GM12878 (cell line): Measurements from ENCODE around the gene GPC5. TPM values are rescaled to one million over a fixed set of nuclear protein-coding genes. Genes with fewer than 3 reads are reported as not detected.
A peak's percentile ranks its signal among the peaks of the same experiment; 100 is the strongest.

Source experiments
- ATAC-seq: fragments of 200-7000 bp; cut with Tn5 transposase; 3 replicates; pipeline ENCODE4 v1.9.1; 2020; ENCODE audit warnings: mild to moderate bottlenecking, moderate library complexity
- BruUV-seq: library from RNA; stranded (reverse); fragments of 400-500 nt; replicated peaks from 2 replicates; lab custom pipeline; 2021; lab: Mats Ljungman, UMichigan
- CTCF ChIA-PET: fragments of 300-600 bp; sonication (Branson Sonifier 250); formaldehyde crosslinking; extraction: SDS; loops from one replicate; lab custom pipeline; 2021; ENCODE audit warnings: inconsistent platforms; lab: Yijun Ruan, JAX
- POLR2A ChIA-PET: fragments of 350-600 bp; formaldehyde crosslinking; extraction: SDS; loops from one replicate; lab custom pipeline; 2021; ENCODE audit warnings: inconsistent platforms; lab: Charles Lee
- RAD21 ChIA-PET: fragments of 300-600 bp; sonication (Branson Sonifier 250); formaldehyde crosslinking; loops from one replicate; lab custom pipeline; 2023; ENCODE audit warnings: antibody characterized with exemption; ENCODE audit not compliant: unreplicated experiment; lab: Charles Lee
- SMC1A ChIA-PET: fragments of 300-600 bp; sonication (Branson Sonifier 250); formaldehyde crosslinking; loops from one replicate; lab custom pipeline; 2023; ENCODE audit not compliant: unreplicated experiment, uncharacterized antibody; lab: Charles Lee
- DNase-seq: peaks from one replicate; pipeline ENCODE4 v3.0.0-alpha.2; 2011; ENCODE audit warnings: low read depth, low spot score
- FAIRE-seq: peaks from 3 replicates; lab custom pipeline; 2011; peaks lifted over from hg19 to GRCh38; lab: Jason Lieb, UNC
- H2AFZ ChIP-seq: 2 replicates; pipeline ENCODE4 v1.6.0; 2011; ENCODE audit warnings: low read depth, low read length, control low read depth; ENCODE audit not compliant: control insufficient read depth
- H3K27ac ChIP-seq: 2 replicates; pipeline ENCODE4 v1.5.1; 2011; ENCODE audit warnings: control low read depth; ENCODE audit not compliant: control insufficient read depth, insufficient read depth
- H3K27me3 ChIP-seq, 2 experiments: replicated peaks in 1 of 2; 2 replicates each; pipeline versions ENCODE4 v1.6.0 to v1.6.1; 2011; ENCODE audit warnings: low read length in 1 of 2; ENCODE audit not compliant: control insufficient read depth in 2 of 2, insufficient read depth in 2 of 2
- H3K36me3 ChIP-seq, 2 experiments: 2 replicates each; pipeline ENCODE4 v1.5.1; 2011; ENCODE audit warnings: low read length in 1 of 2; ENCODE audit not compliant: control insufficient read depth in 2 of 2, insufficient read depth in 2 of 2
- H3K4me1 ChIP-seq: 2 replicates; pipeline ENCODE4 v1.6.1; 2011; ENCODE audit warnings: mild to moderate bottlenecking, low read length, moderate library complexity, mixed read lengths; ENCODE audit not compliant: control insufficient read depth, insufficient read depth
- H3K4me2 ChIP-seq: 2 replicates; pipeline ENCODE4 v1.6.0; 2011; ENCODE audit warnings: control low read depth; ENCODE audit not compliant: control insufficient read depth, insufficient read depth
- H3K4me3 ChIP-seq: fragments of 200-600 bp; sonication (generic); 2 replicates; pipeline ENCODE4 v1.5.1; 2016
- H3K79me2 ChIP-seq: 2 replicates; pipeline ENCODE4 v1.6.0; 2011; ENCODE audit warnings: low read length; ENCODE audit not compliant: control insufficient read depth, insufficient read depth
- H3K9ac ChIP-seq: 2 replicates; pipeline ENCODE4 v1.8.0; 2011; ENCODE audit warnings: low read length, control low read depth, mixed read lengths; ENCODE audit not compliant: control insufficient read depth, insufficient read depth
- H3K9me3 ChIP-seq: replicated peaks from 3 replicates; pipeline ENCODE4 v1.5.1; 2011; ENCODE audit warnings: mild to moderate bottlenecking, low read length; ENCODE audit not compliant: control insufficient read depth, insufficient read depth
- H4K20me1 ChIP-seq: 2 replicates; pipeline ENCODE4 v1.6.0; 2011; ENCODE audit not compliant: control insufficient read depth, insufficient read depth
- KDM1A ChIP-seq: fragments of 200-600 bp; sonication (generic); IDR thresholded peaks from 2 replicates; pipeline ENCODE4 v1.6.1; 2016; ENCODE audit warnings: borderline replicate concordance
- RAD51 ChIP-seq: fragments of 450-650 bp; IDR thresholded peaks from 2 replicates; pipeline ENCODE4 v1.6.1; 2016; ENCODE audit warnings: moderate library complexity, mild to moderate bottlenecking, inconsistent platforms
- SPI1 ChIP-seq: IDR thresholded peaks from 2 replicates; pipeline ENCODE4 v1.6.1; 2011; ENCODE audit warnings: low read depth, mild to moderate bottlenecking, low read length, moderate library complexity, borderline replicate concordance; ENCODE audit not compliant: insufficient read depth
- STAT1 ChIP-seq: fragments of 450-650 bp; conservative IDR thresholded peaks from 2 replicates; pipeline ENCODE4 v1.6.1; 2014; ENCODE audit warnings: antibody characterized with exemption, mild to moderate bottlenecking
- SUPT20H ChIP-seq: IDR thresholded peaks from 2 replicates; pipeline ENCODE4 v1.6.1; 2011; ENCODE audit warnings: low read depth, mild to moderate bottlenecking, low read length, moderate library complexity, borderline replicate concordance; ENCODE audit not compliant: control insufficient read depth
- TCF7 ChIP-seq: IDR thresholded peaks from 2 replicates; pipeline ENCODE4 v1.6.1; 2014; ENCODE audit warnings: antibody characterized with exemption, borderline replicate concordance
- WGBS: methylation state at CpG from one replicate; pipeline ENCODE4 v1.1.6; 2016; ENCODE audit warnings: low lambda C conversion rate; ENCODE audit not compliant: insufficient replicate concordance, insufficient coverage; ENCODE audit errors: missing lambda C conversion rate; 5-methylcytosine and 5-hydroxymethylcytosine counted together
- in situ Hi-C: fragments of 300-500 bp; cut with MboI; formaldehyde crosslinking; loops from 9 replicates; pipeline ENCODE4 v1.14.3; 2018; ENCODE audit warnings: mixed read lengths
- intact Hi-C: fragments of 100-400 bp; cut with micrococcal nuclease; formaldehyde crosslinking; loops from one replicate; pipeline ENCODE4 v1.14.2; 2022; ENCODE audit not compliant: unreplicated experiment
- polyA plus RNA-seq, 11 experiments: library from polyadenylated mRNA; depleted of rRNA in 4 of 11; unstranded in 6 of 11; stranded (reverse) in 5 of 11; fragments of >200 nt; fragmentation: Nextera tagmentation in 4 of 11; fragmentation: Illumina TruSeq in 1 of 11; extraction: Ambion mirVana in 4 of 11; extraction: Trizol in 1 of 11; gene quantifications; 1 replicate in 1 of 11; 2 replicates in 10 of 11; pipeline versions ENCODE4 v1.2.1 to v1.2.3, GENCODE V29; 2011 to 2016; ENCODE audit warnings: inconsistent platforms in 2 of 11, missing spikeins in 2 of 11, low read depth in 1 of 11
- total RNA-seq, 4 experiments: library from RNA; depleted of rRNA in 3 of 4; stranded (reverse); fragments of >200 nt in 3 of 4; fragmentation: Illumina TruSeq in 1 of 4; extraction: Trizol in 1 of 4; gene quantifications; 2 replicates each; pipeline versions ENCODE4 v1.2.1 to v1.2.3, GENCODE V29; 2013 to 2021

Gene GPC5
- total and polyA plus RNA-seq, 10 of the 15 experiments (the other 5 are each of a cell fraction or from before 2014, with no cell fraction given): 0.05 to 0.87 (median 0.44) TPM; not detected in 1

- FAIRE-seq: peak; percentile 64
- 25% methylated on average over 4 of the region's 4 CpGs for WGBS
These were observed 263.5 kb downstream of the GPC5 start for GRCh38 chr13:91661692-91662490.

DNA sequence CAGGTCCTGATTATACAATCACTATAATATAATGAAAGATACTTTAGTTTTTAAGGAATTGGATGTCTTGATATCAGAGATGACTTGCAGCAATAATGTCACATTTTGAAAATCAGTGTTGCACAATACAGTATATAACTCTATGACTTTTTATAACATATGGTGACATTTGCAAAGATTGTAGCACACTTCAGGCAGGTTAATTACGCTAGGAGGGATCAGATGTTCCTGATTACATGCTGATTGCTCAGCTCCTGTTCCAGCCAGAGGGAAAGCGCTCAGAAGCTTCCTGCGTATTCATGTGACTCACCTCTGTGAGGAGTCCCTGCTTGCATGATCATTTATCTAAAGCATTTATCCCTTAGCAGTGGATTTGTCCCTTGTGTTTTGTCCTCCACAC lies 265.6 kb downstream of the GPC5 start:
- no peaks in the 10 kb centered on the region for H3K79me2 ChIP-seq
- intact Hi-C loops: loop anchor here (5.0 kb wide), 1 partner anchor 157 kb away; no protein-coding TSS in a partner anchor
- FAIRE-seq (no peak), DNase-seq (no peak), ATAC-seq (no peak)
- no peaks in the 10 kb centered on the region for H4K20me1 ChIP-seq
- ChIA-PET SMC1A (interaction anchor here (0.7 kb wide), 1 partner anchor 258 kb away, joined by 3 read pairs; no protein-coding TSS in a partner anchor), RAD21 (no interaction called here), POLR2A (no interaction called here), CTCF (no interaction called here)
- TF ChIP-seq TCF7 (no peak), KDM1A (no peak), SUPT20H (no peak)
- H3K36me3 ChIP-seq: no peaks in the 10 kb centered on the region
- H3K9me3 ChIP-seq: no peaks in the 10 kb centered on the region
- no peaks in the 10 kb centered on the region for H3K4me1 ChIP-seq
- H3K9ac ChIP-seq: no peak overlapping the region
- no peaks in the 10 kb centered on the region for H3K27me3 ChIP-seq
- no peak overlapping the region for H2AFZ ChIP-seq
- H3K4me3 ChIP-seq: no peak overlapping the region
- no peak overlapping the region for H3K27ac ChIP-seq
- H3K4me2 ChIP-seq: no peak overlapping the region
- no TSS peak for BruUV-seq
- 65% methylated on average over 3 of the region's 3 CpGs for WGBS
- in situ Hi-C loops: no loop called here

More at GRCh38 chr13:91661692-91662490, 263.5 kb downstream of the GPC5 start:
- BruUV-seq: no TSS peak
- no peak overlapping the region for H3K4me2 ChIP-seq
- no peak overlapping the region for H3K4me3 ChIP-seq
- SMC1A ChIA-PET: no interaction called here
- ATAC-seq: peak; percentile 65
- H3K36me3 ChIP-seq: no peaks in the 10 kb centered on the region
- H3K27me3 ChIP-seq: no peaks in the 10 kb centered on the region
- RAD21 ChIA-PET: no interaction called here
- no peak overlapping the region for H3K9ac ChIP-seq
- intact Hi-C loops (loop anchor here (5.0 kb wide), 1 partner anchor 155 kb away; no protein-coding TSS in a partner anchor), in situ Hi-C loops (no loop called here)
- CTCF ChIA-PET: no interaction called here
- no peaks in the 10 kb centered on the region for H4K20me1 ChIP-seq
- H3K79me2 ChIP-seq: no peaks in the 10 kb centered on the region
- no peak overlapping the region for H2AFZ ChIP-seq
- no peaks in the 10 kb centered on the region for H3K9me3 ChIP-seq
- TF ChIP-seq STAT1 (no peak), RAD51 (no peak), SPI1 (peak; percentile 84)
- H3K4me1 ChIP-seq: no peaks in the 10 kb centered on the region
- POLR2A ChIA-PET: no interaction called here
- no peak overlapping the region for H3K27ac ChIP-seq
- DNase-seq: peak; percentile 15
